ENCODE measurements around the gene PLP2. TPM values are rescaled to one million over a fixed set of nuclear protein-coding genes. Genes with fewer than 3 reads are reported as not detected.
A peak's percentile ranks its signal among the peaks of the same experiment; 100 is the strongest.
"Not testable (repeated sequence)": the region's sequence is repeated elsewhere in the genome, so short reads cannot be mapped to it uniquely, and the experiment has no call there.

PLP2 gene
- total RNA-seq, 6 experiments from 2014 or later: 163 to 214 (median 178) TPM

GRCh38 chrX:49165901-49166881, 5.5 kb upstream of the PLP2 start:
- no peak for TF ChIP-seq CTCF (IDR thresholded peaks at IDR 0.05)
- Mint-ChIP-seq H3K27ac (peak overlapping the region; percentile 97), H3K4me3 (peak overlapping the region; percentile 77; the same call in 1 of the 2 replicates), H3K9me3 (no peaks in the 10 kb centered on the region; the same call in 1 of the 2 replicates), H3K27me3 (ENCODE audit: insufficient read depth) (peaks cover 2% of the 10 kb centered on the region; the same call in 1 of the 2 replicates), H3K36me3 (ENCODE audit: low read depth) (no peaks in the 10 kb centered on the region), H3K4me1 (ENCODE audit: low read depth) (peaks cover 19% of the 10 kb centered on the region)
- peak; percentile 51 for DNase-seq

- Mint-ChIP-seq H3K36me3 (ENCODE audit: low read depth) (no peaks in the 10 kb centered on the region), H3K27me3 (ENCODE audit: insufficient read depth) (peaks cover 2% of the 10 kb centered on the region; the same call in 1 of the 2 replicates), H3K4me1 (ENCODE audit: low read depth) (peaks cover 19% of the 10 kb centered on the region), H3K4me3 (peak overlapping the region; percentile 86), H3K9me3 (no peaks in the 10 kb centered on the region; the same call in 1 of the 2 replicates), H3K27ac (peak overlapping the region; percentile 97)
- peak; percentile 74 for DNase-seq
- TF ChIP-seq CTCF (IDR thresholded peaks at IDR 0.05): no peak
Observed at GRCh38 chrX:49166914-49167739, 4.6 kb upstream of the PLP2 start.

- no peak for DNase-seq
- H3K4me3 Mint-ChIP-seq: peak overlapping the region; percentile 86; the same call in 1 of the 2 replicates
- TF ChIP-seq CTCF (IDR thresholded peaks at IDR 0.05): no peak
- H3K9me3 Mint-ChIP-seq: no peaks in the 10 kb centered on the region; the same call in 1 of the 2 replicates
- peaks cover 2% of the 10 kb centered on the region; the same call in 1 of the 2 replicates for H3K27me3 Mint-ChIP-seq (ENCODE audit: insufficient read depth)
- peaks cover 22% of the 10 kb centered on the region for H3K4me1 Mint-ChIP-seq (ENCODE audit: low read depth)
- peak overlapping the region; percentile 97; the same call in 1 of the 2 replicates for H3K27ac Mint-ChIP-seq
- no peaks in the 10 kb centered on the region for H3K36me3 Mint-ChIP-seq (ENCODE audit: low read depth)
Observed at GRCh38 chrX:49167740-49168108, 4.0 kb upstream of the PLP2 start.

- Mint-ChIP-seq H3K4me1 (ENCODE audit: low read depth) (peaks cover 13% of the 10 kb centered on the region), H3K27ac (peak overlapping the region; percentile 78), H3K9me3 (no peaks in the 10 kb centered on the region), H3K27me3 (ENCODE audit: insufficient read depth) (peaks cover 3% of the 10 kb centered on the region; the same call in 1 of the 2 replicates), H3K4me3 (peak overlapping the region; percentile 90), H3K36me3 (ENCODE audit: low read depth) (peaks cover 11% of the 10 kb centered on the region; the same call in 1 of the 2 replicates)
- DNase-seq: peak; percentile 65
- TF ChIP-seq CTCF (IDR thresholded peaks at IDR 0.05): no peak
Observed at GRCh38 chrX:49172280-49172780, 632 bp downstream of the PLP2 start.

GRCh38 chrX:49173544-49173943, 1.8 kb downstream of the PLP2 start:
- H3K27ac Mint-ChIP-seq: peak overlapping the region; percentile 77; the same call in 1 of the 2 replicates
- H3K9me3 Mint-ChIP-seq; H3K4me1 Mint-ChIP-seq (ENCODE audit: low read depth); H3K27me3 Mint-ChIP-seq (ENCODE audit: insufficient read depth); DNase-seq: not testable (repeated sequence)
- H3K36me3 Mint-ChIP-seq (ENCODE audit: low read depth): peaks cover 11% of the 10 kb centered on the region; the same call in 1 of the 2 replicates
- peak overlapping the region; percentile 90 for H3K4me3 Mint-ChIP-seq

All from HFFc6 (cell line).